Measurements from ENCODE around the gene LRRFIP2.

DNA sequence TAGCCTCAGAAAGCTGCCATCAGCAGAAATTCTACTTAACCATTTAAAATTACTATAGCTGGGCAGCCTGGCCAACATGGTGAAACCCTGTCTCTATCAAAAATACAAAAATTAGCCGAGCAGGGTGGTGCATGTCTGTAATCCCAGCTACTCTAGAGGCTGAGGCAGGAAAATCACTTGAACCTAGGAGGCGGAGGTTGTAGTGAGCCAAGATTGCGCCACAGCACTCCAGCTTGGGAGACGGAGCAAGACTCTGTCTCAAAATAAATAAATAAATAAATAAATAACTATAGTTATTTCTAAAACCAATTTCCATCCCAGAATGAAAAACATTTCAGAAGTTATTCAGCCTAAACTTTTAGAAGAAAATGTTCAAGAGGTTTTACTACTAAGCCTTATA, 25.1 kb downstream of the LRRFIP2 start:
- TF ChIP-seq, protein P1, sequence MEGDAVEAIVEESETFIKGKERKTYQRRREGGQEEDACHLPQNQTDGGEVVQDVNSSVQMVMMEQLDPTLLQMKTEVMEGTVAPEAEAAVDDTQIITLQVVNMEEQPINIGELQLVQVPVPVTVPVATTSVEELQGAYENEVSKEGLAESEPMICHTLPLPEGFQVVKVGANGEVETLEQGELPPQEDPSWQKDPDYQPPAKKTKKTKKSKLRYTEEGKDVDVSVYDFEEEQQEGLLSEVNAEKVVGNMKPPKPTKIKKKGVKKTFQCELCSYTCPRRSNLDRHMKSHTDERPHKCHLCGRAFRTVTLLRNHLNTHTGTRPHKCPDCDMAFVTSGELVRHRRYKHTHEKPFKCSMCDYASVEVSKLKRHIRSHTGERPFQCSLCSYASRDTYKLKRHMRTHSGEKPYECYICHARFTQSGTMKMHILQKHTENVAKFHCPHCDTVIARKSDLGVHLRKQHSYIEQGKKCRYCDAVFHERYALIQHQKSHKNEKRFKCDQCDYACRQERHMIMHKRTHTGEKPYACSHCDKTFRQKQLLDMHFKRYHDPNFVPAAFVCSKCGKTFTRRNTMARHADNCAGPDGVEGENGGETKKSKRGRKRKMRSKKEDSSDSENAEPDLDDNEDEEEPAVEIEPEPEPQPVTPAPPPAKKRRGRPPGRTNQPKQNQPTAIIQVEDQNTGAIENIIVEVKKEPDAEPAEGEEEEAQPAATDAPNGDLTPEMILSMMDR (IDR thresholded peaks at IDR 0.05): no peak
- no peak for TF ChIP-seq POLR2A (IDR thresholded peaks at IDR 0.05)
